Ovary (tissue), 9 donors: ENCODE data around the gene DNAH11. TPM values are rescaled to one million over a fixed set of nuclear protein-coding genes. Genes with fewer than 3 reads are reported as not detected.

Source experiments
- DNase-seq, 5 donors: peaks; one replicate each; pipeline ENCODE4 v3.0.0-alpha.2; 2019 to 2020
- H3K27ac ChIP-seq, 2 donors: fragments of 200-600 bp; one replicate each; pipeline versions ENCODE4 v1.5.1 to v1.8.0; 2019 to 2022
- H3K27me3 ChIP-seq: fragments of 200-600 bp; one replicate; pipeline ENCODE4 v1.8.0; 2022
- H3K36me3 ChIP-seq: fragments of 200-600 bp; sonication (generic); one replicate; pipeline ENCODE4 v1.5.1; 2019
- H3K4me1 ChIP-seq: one replicate; pipeline ENCODE4 v1.8.1; 2013; ENCODE audit warnings: mild to moderate bottlenecking, moderate library complexity; ENCODE audit not compliant: insufficient read depth
- H3K4me3 ChIP-seq: fragments of 200-600 bp; sonication (generic); one replicate; pipeline ENCODE4 v1.5.1; 2017
- H3K9me3 ChIP-seq, 2 donors: fragments of 200-600 bp in 1 of 2; sonication (generic) in 1 of 2; one replicate each; pipeline versions ENCODE4 v1.5.1 to v1.8.1; 2013 to 2019; ENCODE audit warnings: mild to moderate bottlenecking in 1 of 2, moderate library complexity in 1 of 2
- EP300 ChIP-seq: sonication (generic); formaldehyde crosslinking; IDR thresholded peaks from one replicate; pipeline ENCODE4 v1.6.1; 2017; ENCODE audit warnings: antibody characterized with exemption
- POLR2A ChIP-seq: fragments of 450-650 bp; IDR thresholded peaks from one replicate; pipeline ENCODE4 v1.6.1; 2017; ENCODE audit warnings: antibody characterized with exemption, mild to moderate bottlenecking, moderate library complexity
- WGBS, 3 donors: extraction: QIAGEN DNeasy Blood & Tissue Kit in 1 of 3; methylation state at CpG; one replicate each; pipeline versions ENCODE4 v1.1.5 to v1.1.7; 2013 to 2017; 5-methylcytosine and 5-hydroxymethylcytosine counted together
- intact Hi-C, 4 donors: fragments of 100-400 bp; cut with DNase I; formaldehyde crosslinking; loops; one replicate each; pipeline versions ENCODE4 v1.11.0 to v1.15.1; 2022 to 2023
- polyA plus RNA-seq, 2 donors: library from polyadenylated mRNA; stranded (reverse); fragments of 200-250 nt in 1 of 2; fragments of 350-450 nt in 1 of 2; fragmentation: Illumina TruSeq in 1 of 2; extraction: RNeasy Lipid Tissue Mini Kit (QIAGEN cat#74804) in 1 of 2; gene quantifications; one replicate each; pipeline ENCODE4 v1.2.3, GENCODE V29; 2013 to 2014
- total RNA-seq, 7 donors: library from RNA; depleted of rRNA in 2 of 7; stranded (reverse); fragments of >200 nt in 2 of 7; fragmentation: NEBNext Ultra II Directional in 3 of 7; extraction: Animal tissue kit (Norgen Biotek cat#: 25700) in 3 of 7; gene quantifications; one replicate each; pipeline versions ENCODE4 v1.1.0 to v1.2.4, GENCODE V29; 2016 to 2023
- TF ChIP-seq, protein P1 (sequence below), 3 donors: fragments of 450-650 bp in 2 of 3; fragments of 200-600 bp in 1 of 3; IDR thresholded peaks; one replicate each; pipeline versions ENCODE4 v1.5.1 to v1.8.0; 2016 to 2022; ENCODE audit warnings: antibody characterized with exemption in 3 of 3, mild to moderate bottlenecking in 1 of 3
- donor health status: DM: no; HTN: no; CAD: no; lungs with moderate emphysema.
- donor health status: DM: no; HTN: no; CAD: no.
- donor health status: Bipolar disorder and iron deficiency.
- donor health status: DM: yes; HTN: yes; CAD: no.
- donor health status: DM: no; HTN: no; CAD: no.
- donor health status: DM: yes; HTN: yes; CAD: no.

Gene DNAH11
- total and polyA plus RNA-seq, 9 donors = 0.05 to 44.3 (median 2.6) TPM

DNA sequence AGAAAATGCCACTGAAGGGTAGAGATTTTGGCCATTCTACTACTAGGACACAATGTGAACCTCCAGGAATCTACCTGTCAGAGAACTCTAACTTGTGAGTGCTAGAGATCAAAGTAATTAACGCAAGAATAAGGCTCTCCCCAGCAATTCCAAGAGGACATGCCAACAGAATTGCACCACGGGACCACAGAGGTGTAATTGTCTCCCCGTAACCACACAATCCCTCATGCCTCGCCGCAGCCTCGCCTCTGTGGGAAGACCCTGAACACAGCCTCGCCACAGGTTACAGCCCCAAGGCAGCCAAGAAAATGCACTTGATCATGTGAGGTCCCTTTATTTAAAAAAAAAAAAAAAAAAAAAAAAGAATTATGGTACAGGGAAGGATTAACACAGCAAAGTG is 373.3 kb downstream of the DNAH11 start:
- 96 to 97% (median 97%) methylated on average over 7 of the region's 7 CpGs for WGBS, 3 donors
- no peak for DNase-seq
- Histone ChIP-seq H3K4me1 (peaks cover 4% of the 10 kb centered on the region), H3K27ac (no peak overlapping the region), H3K4me3 (no peak overlapping the region), H3K36me3 (no peaks in the 10 kb centered on the region), H3K9me3 (no peaks in the 10 kb centered on the region), H3K27me3 (no peaks in the 10 kb centered on the region)
- no peak for TF ChIP-seq POLR2A
- TF ChIP-seq, protein P1, sequence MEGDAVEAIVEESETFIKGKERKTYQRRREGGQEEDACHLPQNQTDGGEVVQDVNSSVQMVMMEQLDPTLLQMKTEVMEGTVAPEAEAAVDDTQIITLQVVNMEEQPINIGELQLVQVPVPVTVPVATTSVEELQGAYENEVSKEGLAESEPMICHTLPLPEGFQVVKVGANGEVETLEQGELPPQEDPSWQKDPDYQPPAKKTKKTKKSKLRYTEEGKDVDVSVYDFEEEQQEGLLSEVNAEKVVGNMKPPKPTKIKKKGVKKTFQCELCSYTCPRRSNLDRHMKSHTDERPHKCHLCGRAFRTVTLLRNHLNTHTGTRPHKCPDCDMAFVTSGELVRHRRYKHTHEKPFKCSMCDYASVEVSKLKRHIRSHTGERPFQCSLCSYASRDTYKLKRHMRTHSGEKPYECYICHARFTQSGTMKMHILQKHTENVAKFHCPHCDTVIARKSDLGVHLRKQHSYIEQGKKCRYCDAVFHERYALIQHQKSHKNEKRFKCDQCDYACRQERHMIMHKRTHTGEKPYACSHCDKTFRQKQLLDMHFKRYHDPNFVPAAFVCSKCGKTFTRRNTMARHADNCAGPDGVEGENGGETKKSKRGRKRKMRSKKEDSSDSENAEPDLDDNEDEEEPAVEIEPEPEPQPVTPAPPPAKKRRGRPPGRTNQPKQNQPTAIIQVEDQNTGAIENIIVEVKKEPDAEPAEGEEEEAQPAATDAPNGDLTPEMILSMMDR (IDR thresholded peaks at IDR 0.05) = no peak
- TF ChIP-seq EP300 = no peak
- intact Hi-C loops = no loop called here

DNA sequence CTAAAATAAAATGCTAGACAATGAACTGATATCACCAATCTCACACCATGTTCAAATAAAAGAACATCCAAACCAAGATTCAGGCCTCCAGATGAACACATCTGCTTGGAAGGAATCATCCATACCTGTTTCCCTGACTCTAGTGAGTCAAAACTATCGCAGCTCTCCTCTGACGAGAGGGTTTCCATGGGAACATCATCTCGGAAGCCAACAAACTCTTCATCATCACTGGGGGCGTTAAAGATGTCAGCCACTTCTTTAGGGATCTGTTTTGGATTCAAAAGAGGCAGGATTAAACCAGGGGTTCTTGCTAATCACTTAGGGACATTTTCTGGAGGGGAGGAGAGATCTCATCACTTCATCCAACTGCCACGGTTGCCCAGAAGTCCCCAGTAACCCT is 373.8 kb downstream of the DNAH11 start:
- intact Hi-C loops = no loop called here
- WGBS, 3 donors = 67 to 92% (median 82%) methylated on average over 5 of the region's 5 CpGs
- TF ChIP-seq EP300 (no peak), POLR2A (no peak)
- TF ChIP-seq, protein P1 (IDR thresholded peaks at IDR 0.05) = no peak
- peaks cover 4% of the 10 kb centered on the region for H3K4me1 ChIP-seq
- no peaks in the 10 kb centered on the region for H3K9me3 ChIP-seq
- H3K36me3 ChIP-seq = no peaks in the 10 kb centered on the region
- no peak overlapping the region for H3K27ac ChIP-seq
- no peak for DNase-seq
- no peak overlapping the region for H3K4me3 ChIP-seq
- no peaks in the 10 kb centered on the region for H3K27me3 ChIP-seq

DNA sequence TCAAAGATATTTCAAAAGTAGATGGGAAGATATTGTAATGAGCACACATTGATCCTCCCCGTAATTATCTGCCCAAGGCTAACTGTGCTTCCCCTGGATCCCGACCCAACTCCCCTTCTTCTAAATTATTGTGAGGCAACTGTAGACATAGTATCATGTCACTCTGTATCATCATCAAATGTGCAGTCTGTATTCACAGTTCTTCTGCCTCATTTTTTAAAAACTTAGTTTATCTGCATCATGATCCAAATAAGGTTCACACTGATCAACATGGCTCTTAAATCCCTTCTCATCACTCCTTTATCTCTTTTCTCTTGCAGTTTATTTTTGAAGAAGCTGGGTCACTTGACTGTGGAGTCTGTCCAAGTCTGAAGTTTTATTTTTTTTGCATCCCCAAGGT is 375.4 kb downstream of the DNAH11 start:
- Histone ChIP-seq H3K27ac (no peak overlapping the region), H3K4me1 (no peaks in the 10 kb centered on the region), H3K36me3 (no peaks in the 10 kb centered on the region), H3K4me3 (no peak overlapping the region), H3K9me3 (no peaks in the 10 kb centered on the region), H3K27me3 (no peaks in the 10 kb centered on the region)
- 77 to 83% (median 83%) methylated on average over 2 of the region's 2 CpGs for WGBS, 3 donors
- no peak for DNase-seq
- TF ChIP-seq POLR2A = no peak
- TF ChIP-seq, protein P1 (IDR thresholded peaks at IDR 0.05) = no peak
- TF ChIP-seq EP300 = no peak
- intact Hi-C loops = no loop called here

DNA sequence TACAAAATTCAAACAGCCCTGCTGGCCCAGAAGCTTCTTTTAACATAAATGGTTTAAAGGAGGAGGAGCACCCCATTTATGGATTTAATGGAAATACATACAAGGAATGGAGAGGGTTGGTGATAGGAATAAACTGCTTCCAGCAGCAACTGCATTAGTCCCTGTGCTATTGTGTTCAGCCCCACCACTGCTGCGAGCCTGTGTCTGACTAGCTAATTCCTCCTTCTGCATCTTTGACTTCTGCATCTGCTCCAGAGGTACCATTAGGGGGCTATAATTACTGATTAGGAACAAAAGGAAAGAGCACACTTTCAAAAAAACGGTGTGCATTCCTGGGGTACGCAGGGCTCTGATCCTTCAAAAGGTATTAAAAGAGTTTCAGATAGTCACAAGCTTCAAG is 378.1 kb downstream of the DNAH11 start:
- intact Hi-C loops = no loop called here
- no peaks in the 10 kb centered on the region for H3K36me3 ChIP-seq
- H3K27me3 ChIP-seq = no peaks in the 10 kb centered on the region
- H3K27ac ChIP-seq = no peak overlapping the region
- H3K4me3 ChIP-seq = no peak overlapping the region
- WGBS, 3 donors = 58 to 65% (median 60%) methylated on average over 3 of the region's 3 CpGs
- DNase-seq = no peak
- no peaks in the 10 kb centered on the region for H3K9me3 ChIP-seq
- H3K4me1 ChIP-seq = no peaks in the 10 kb centered on the region
- TF ChIP-seq, protein P1 (IDR thresholded peaks at IDR 0.05) = no peak
- no peak for TF ChIP-seq POLR2A
- no peak for TF ChIP-seq EP300

DNA sequence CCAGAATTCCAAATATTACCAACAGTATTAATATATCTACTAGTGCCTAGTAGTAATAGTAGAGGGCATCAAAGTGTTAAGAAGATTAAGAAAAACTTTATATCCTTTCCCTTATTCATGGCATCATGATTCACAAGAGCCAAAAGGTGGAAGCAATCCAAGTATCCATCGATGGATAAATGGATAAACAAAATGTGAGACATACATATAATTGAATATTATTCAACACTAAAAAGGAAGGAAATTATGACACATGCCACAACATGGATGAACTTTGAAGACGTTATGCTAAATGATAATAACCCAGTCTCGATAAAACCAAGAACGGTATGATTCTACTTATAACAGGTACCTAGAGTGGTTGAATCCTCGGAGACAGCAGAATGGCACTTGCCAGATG is 379.8 kb downstream of the DNAH11 start:
- Histone ChIP-seq H3K4me3 (no peak overlapping the region), H3K9me3 (no peaks in the 10 kb centered on the region), H3K27ac (no peak overlapping the region), H3K4me1 (no peaks in the 10 kb centered on the region), H3K27me3 (no peaks in the 10 kb centered on the region), H3K36me3 (no peaks in the 10 kb centered on the region)
- intact Hi-C loops = no loop called here
- no peak for DNase-seq
- TF ChIP-seq POLR2A = no peak
- TF ChIP-seq, protein P1 (IDR thresholded peaks at IDR 0.05) = no peak
- TF ChIP-seq EP300 = no peak
- WGBS, 3 donors = 91 to 95% (median 92%) methylated on average over 5 of the region's 5 CpGs
